GM23248 (cell line): Measurements from ENCODE around the gene HTT. TPM values are rescaled to one million over a fixed set of nuclear protein-coding genes. Genes with fewer than 3 reads are reported as not detected.

Experiments
- DNase-seq: peaks from one replicate; pipeline ENCODE4 v3.0.0-alpha.2; 2015
- H2AFZ ChIP-seq: fragments of 200-600 bp; sonication (generic); 2 replicates; pipeline ENCODE4 v1.6.1; 2016; ENCODE audit warnings: antibody characterized with exemption
- H3F3A ChIP-seq: fragments of 200-600 bp; sonication (generic); 2 replicates; pipeline ENCODE4 v1.6.1; 2016; ENCODE audit warnings: mild to moderate bottlenecking, antibody characterized with exemption, mixed run types; ENCODE audit not compliant: insufficient read depth
- H3K27ac ChIP-seq: fragments of 200-600 bp; sonication (generic); 2 replicates; pipeline ENCODE4 v1.5.1; 2016; ENCODE audit warnings: mild to moderate bottlenecking
- H3K27me3 ChIP-seq: fragments of 200-600 bp; sonication (generic); replicated peaks from 2 replicates; pipeline ENCODE4 v1.6.1; 2016; ENCODE audit warnings: mild to moderate bottlenecking; ENCODE audit not compliant: insufficient read depth
- H3K36me3 ChIP-seq: fragments of 200-600 bp; sonication (generic); 2 replicates; pipeline ENCODE4 v1.6.1; 2016; ENCODE audit warnings: low read depth, mild to moderate bottlenecking
- H3K4me1 ChIP-seq: fragments of 200-600 bp; sonication (generic); 2 replicates; pipeline ENCODE4 v1.6.1; 2016; ENCODE audit warnings: mild to moderate bottlenecking; ENCODE audit not compliant: insufficient read depth
- H3K4me2 ChIP-seq: fragments of 200-600 bp; sonication (generic); one replicate; pipeline ENCODE4 v1.6.1; 2016; ENCODE audit warnings: mild to moderate bottlenecking; ENCODE audit not compliant: unreplicated experiment
- H3K4me3 ChIP-seq: fragments of 200-600 bp; sonication (generic); 2 replicates; pipeline ENCODE4 v1.5.1; 2016; ENCODE audit warnings: mild to moderate bottlenecking
- H3K79me2 ChIP-seq: fragments of 200-600 bp; sonication (generic); 2 replicates; pipeline ENCODE4 v1.6.1; 2016; ENCODE audit warnings: mild to moderate bottlenecking; ENCODE audit not compliant: insufficient read depth
- H3K9ac ChIP-seq: fragments of 200-600 bp; sonication (generic); 2 replicates; pipeline ENCODE4 v1.6.1; 2016; ENCODE audit warnings: mild to moderate bottlenecking
- H3K9me2 ChIP-seq: fragments of 200-600 bp; sonication (generic); 2 replicates; pipeline ENCODE4 v1.6.1; 2016; ENCODE audit warnings: mixed run types, mild to moderate bottlenecking, moderate library complexity; ENCODE audit not compliant: insufficient read depth
- H3K9me3 ChIP-seq: fragments of 200-600 bp; sonication (generic); one replicate; pipeline ENCODE4 v1.6.1; 2017; ENCODE audit warnings: low read depth
- H4K20me1 ChIP-seq: fragments of 200-600 bp; sonication (generic); 2 replicates; pipeline ENCODE4 v1.6.0; 2016; ENCODE audit not compliant: insufficient read depth
- EZH2 ChIP-seq: fragments of 200-600 bp; sonication (generic); IDR thresholded peaks from 2 replicates; pipeline ENCODE4 v1.6.1; 2018; ENCODE audit warnings: antibody characterized with exemption, mild to moderate bottlenecking; ENCODE audit not compliant: insufficient read depth, poor library complexity, severe bottlenecking
- EZH2phosphoT487 ChIP-seq: fragments of 200-600 bp; sonication (generic); IDR thresholded peaks from 2 replicates; pipeline ENCODE4 v1.6.1; 2018; ENCODE audit warnings: antibody characterized with exemption, moderate library complexity, mild to moderate bottlenecking, low read depth; ENCODE audit not compliant: insufficient read depth
- WGBS, 2 experiments: methylation state at CpG; one replicate each; pipeline ENCODE4 v1.1.6; 2015 to 2017; ENCODE audit warnings: low lambda C conversion rate in 2 of 2, low coverage in 1 of 2; ENCODE audit errors: missing lambda C conversion rate in 2 of 2; 5-methylcytosine and 5-hydroxymethylcytosine counted together
- in situ Hi-C: fragments of 300-500 bp; cut with MboI; formaldehyde crosslinking; loops from 2 replicates; pipeline ENCODE4 v1.15.0; 2020
- polyA plus RNA-seq: library from polyadenylated mRNA; unstranded; fragments of >200 nt; fragmentation: Nextera tagmentation; extraction: Ambion mirVana; gene quantifications from 2 replicates; pipeline ENCODE4 v1.2.1, GENCODE V29; 2016
- total RNA-seq: library from RNA; depleted of rRNA; stranded (reverse); fragments of >200 nt; shearing (Covaris generic); gene quantifications from 2 replicates; pipeline ENCODE4 v1.2.3, GENCODE V29; 2014

The HTT gene
- total and polyA plus RNA-seq, 2 experiments from 2014 or later, result 8.2 to 26.5 TPM

DNA sequence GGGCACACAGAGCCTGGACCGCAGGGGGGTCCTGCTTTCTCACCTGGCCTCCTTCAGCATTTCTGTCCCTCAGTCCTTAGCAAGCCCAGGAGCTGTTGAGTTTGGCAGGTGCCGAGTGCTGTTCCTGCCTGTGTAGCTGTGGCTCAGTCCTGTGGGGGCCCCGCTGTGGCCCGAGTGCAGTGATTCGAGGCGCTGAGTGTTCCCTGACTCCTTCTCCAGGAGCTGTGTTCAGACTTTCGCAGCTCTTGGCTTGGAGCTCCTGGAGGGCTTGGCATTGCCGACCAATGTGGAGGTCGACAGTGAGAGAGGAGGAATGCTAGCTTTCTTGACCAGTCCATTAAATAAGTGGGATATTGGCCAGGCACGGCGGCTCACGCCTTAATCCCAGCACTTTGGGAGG lies 124.4 kb downstream of the HTT start:
- no peak overlapping the region for H3K9ac ChIP-seq
- no peaks in the 10 kb centered on the region for H3K36me3 ChIP-seq
- H3K4me1 ChIP-seq, result peaks cover 16% of the 10 kb centered on the region
- no peaks in the 10 kb centered on the region for H3K27me3 ChIP-seq
- no peaks in the 10 kb centered on the region for H3K9me3 ChIP-seq
- TF ChIP-seq EZH2phosphoT487 (no peak), EZH2 (no peak)
- DNase-seq, result no peak
- no peak overlapping the region for H3K4me3 ChIP-seq
- H3K4me2 ChIP-seq, result no peak overlapping the region
- no peaks in the 10 kb centered on the region for H4K20me1 ChIP-seq
- in situ Hi-C loops, result no loop called here
- peaks cover 12% of the 10 kb centered on the region for H3F3A ChIP-seq
- H3K9me2 ChIP-seq, result no peaks in the 10 kb centered on the region
- no peak overlapping the region for H2AFZ ChIP-seq
- H3K79me2 ChIP-seq, result no peaks in the 10 kb centered on the region
- 86 to 90% methylated on average over 11 to 12 of the region's 12 CpGs for WGBS, 2 experiments
- no peak overlapping the region for H3K27ac ChIP-seq

DNA sequence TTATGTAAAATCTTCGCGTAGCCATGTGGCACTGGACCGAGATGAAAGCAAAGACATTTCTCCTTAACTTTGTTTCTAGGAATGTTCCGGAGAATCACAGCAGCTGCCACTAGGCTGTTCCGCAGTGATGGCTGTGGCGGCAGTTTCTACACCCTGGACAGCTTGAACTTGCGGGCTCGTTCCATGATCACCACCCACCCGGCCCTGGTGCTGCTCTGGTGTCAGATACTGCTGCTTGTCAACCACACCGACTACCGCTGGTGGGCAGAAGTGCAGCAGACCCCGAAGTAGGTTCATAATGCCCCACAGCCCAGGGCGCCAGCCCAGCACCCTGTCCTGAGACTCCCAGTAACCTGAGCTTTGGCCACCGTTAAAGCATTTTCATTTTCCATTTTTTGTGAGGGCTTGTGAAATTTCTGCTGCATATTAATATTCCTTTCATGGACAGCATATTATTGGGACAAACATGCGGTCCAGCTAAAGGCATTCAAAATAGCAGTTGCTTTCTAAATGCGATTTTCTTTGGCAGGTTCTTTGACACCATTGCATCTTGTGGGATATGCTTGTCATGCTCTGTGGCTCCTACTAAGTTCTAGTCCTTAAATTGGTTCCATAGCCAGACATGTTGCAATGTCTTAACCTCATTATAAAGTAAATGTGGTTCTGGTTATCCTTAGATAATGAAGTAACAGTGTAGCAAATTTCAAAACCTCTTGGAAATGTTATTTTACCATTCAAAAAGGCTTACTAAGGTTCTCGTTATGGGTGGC lies 125.4 kb downstream of the HTT start:
- no peaks in the 10 kb centered on the region for H3K9me2 ChIP-seq
- 55 to 61% methylated on average over 17 of the region's 17 CpGs for WGBS, 2 experiments
- H4K20me1 ChIP-seq, result no peaks in the 10 kb centered on the region
- H3K4me3 ChIP-seq, result no peak overlapping the region
- no peaks in the 10 kb centered on the region for H3K9me3 ChIP-seq
- 0 out of 2 replicates have a peak overlapping the region, but pooled peaks have one; percentile 15 for H3K27ac ChIP-seq
- no peak overlapping the region for H2AFZ ChIP-seq
- TF ChIP-seq EZH2 (no peak), EZH2phosphoT487 (no peak)
- in situ Hi-C loops, result no loop called here
- H3K9ac ChIP-seq, result no peak overlapping the region
- peaks cover 24% of the 10 kb centered on the region for H3K4me1 ChIP-seq
- no peaks in the 10 kb centered on the region for H3K79me2 ChIP-seq
- no peaks in the 10 kb centered on the region for H3K36me3 ChIP-seq
- H3K27me3 ChIP-seq, result no peaks in the 10 kb centered on the region
- peak; percentile 65 for DNase-seq
- H3F3A ChIP-seq, result peaks cover 21% of the 10 kb centered on the region
- no peak overlapping the region for H3K4me2 ChIP-seq

DNA sequence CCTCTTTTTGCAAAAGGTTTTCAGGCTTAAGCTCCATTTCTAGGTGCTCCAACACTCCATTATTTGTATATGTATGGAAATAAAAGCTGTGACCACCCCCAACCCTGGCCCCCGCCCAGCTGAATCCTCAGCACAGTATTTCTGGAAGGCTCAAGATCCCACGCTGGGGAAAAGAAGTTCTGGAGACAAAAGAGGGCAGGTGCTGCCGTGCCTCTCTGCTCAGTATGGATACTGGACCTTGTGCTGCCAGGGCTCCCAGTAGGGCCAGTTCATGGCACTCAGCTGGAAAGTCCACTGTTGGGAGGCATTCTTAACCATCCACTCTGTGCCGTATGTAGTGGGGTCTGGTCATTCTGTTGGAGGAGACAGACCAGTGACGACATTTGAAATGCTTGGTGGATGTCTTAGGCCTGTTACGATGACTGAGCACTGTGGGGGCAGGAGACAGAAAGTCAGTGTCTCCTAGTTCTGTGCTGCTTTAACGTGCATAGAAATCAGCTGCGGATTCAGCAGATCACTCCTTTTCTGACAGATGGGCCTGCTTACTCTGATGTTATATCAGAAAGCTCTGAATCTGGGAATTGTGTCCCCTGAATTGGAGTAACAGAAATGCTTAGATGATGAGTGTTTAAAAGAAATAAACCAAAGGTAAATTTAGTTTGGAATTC lies 126.1 kb downstream of the HTT start:
- no peaks in the 10 kb centered on the region for H4K20me1 ChIP-seq
- H3K79me2 ChIP-seq, result no peaks in the 10 kb centered on the region
- peaks cover 24% of the 10 kb centered on the region for H3K4me1 ChIP-seq
- H3K4me3 ChIP-seq, result no peak overlapping the region
- H3K4me2 ChIP-seq, result no peak overlapping the region
- DNase-seq, result no peak
- WGBS, 2 experiments, result 79 to 84% methylated on average over 8 of the region's 8 CpGs
- H3K36me3 ChIP-seq, result no peaks in the 10 kb centered on the region
- 0 out of 2 replicates have a peak overlapping the region, but pooled peaks have one; percentile 15 for H3K27ac ChIP-seq
- no peak overlapping the region for H3K9ac ChIP-seq
- no peak for TF ChIP-seq EZH2
- no peaks in the 10 kb centered on the region for H3K9me3 ChIP-seq
- in situ Hi-C loops, result no loop called here
- H3K9me2 ChIP-seq, result no peaks in the 10 kb centered on the region
- no peak overlapping the region for H2AFZ ChIP-seq
- peaks cover 22% of the 10 kb centered on the region for H3F3A ChIP-seq
- H3K27me3 ChIP-seq, result no peaks in the 10 kb centered on the region

DNA sequence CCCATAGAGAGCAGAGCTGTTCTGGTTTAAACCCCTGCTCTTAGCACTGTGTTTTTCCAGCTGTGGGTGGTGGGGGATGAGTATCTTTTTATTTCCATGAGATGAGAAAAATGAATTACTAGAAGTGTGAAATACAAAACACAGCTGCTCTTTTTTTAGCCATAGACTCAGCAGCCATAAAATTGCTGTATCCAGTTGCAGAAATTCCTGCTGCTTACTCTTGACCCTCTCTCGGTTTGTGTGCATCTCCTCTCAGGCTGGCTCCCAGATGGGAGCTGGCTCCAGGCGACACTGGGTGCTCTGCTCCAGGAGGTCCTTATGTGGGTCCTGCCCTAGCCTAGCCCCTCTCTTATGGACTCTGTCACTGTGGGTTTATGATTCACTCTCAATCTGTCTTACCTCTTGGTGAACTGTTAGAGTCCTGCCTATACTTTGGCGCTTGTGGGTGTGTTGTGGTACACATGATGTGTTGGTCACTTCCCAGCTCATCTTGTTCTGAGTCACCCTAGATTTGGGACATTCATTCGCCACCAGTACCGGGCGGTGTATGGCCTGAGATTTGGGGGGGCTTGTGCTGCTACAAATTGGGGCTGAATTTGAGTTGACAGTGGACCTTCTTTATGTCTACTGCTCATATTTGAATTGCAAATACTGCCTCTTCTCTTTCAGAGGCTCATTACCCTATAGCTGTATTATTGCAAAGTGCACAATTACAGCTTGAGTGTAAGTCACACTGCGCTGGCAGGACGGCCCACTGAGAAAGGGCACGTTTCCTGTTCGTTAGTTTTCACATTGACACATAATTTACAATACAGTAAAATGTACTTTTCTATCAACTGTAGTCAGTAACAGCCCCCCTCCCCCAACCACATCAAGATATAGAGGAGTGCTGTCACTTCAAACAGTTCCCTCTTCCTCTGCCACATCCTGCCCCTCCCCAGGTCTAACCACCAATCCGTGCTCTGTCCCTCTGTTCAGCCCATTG lies 127.5 kb downstream of the HTT start:
- H2AFZ ChIP-seq, result no peak overlapping the region
- peaks cover 24% of the 10 kb centered on the region for H3K4me1 ChIP-seq
- TF ChIP-seq EZH2phosphoT487, result no peak
- TF ChIP-seq EZH2, result no peak
- DNase-seq, result peak; percentile 52
- H3K9me3 ChIP-seq, result no peaks in the 10 kb centered on the region
- no peaks in the 10 kb centered on the region for H3K9me2 ChIP-seq
- no peak overlapping the region for H3K9ac ChIP-seq
- no peak overlapping the region for H3K27ac ChIP-seq
- WGBS, 2 experiments, result 94 to 95% methylated on average over 11 of the region's 11 CpGs
- no peaks in the 10 kb centered on the region for H3K79me2 ChIP-seq
- H3K4me2 ChIP-seq, result no peak overlapping the region
- H3K4me3 ChIP-seq, result no peak overlapping the region
- H4K20me1 ChIP-seq, result no peaks in the 10 kb centered on the region
- H3F3A ChIP-seq, result peaks cover 22% of the 10 kb centered on the region
- H3K27me3 ChIP-seq, result no peaks in the 10 kb centered on the region
- in situ Hi-C loops, result no loop called here
- H3K36me3 ChIP-seq, result 0 out of 2 replicates have a peak, but pooled peaks cover 7% of the 10 kb centered on the region
